ENCODE measurements around the gene MAP6D1. TPM values are rescaled to one million over a fixed set of nuclear protein-coding genes. Genes with fewer than 3 reads are reported as not detected.

Gene MAP6D1
- total and polyA plus RNA-seq, 12 donors = 0.94 to 4.5 (median 2.4) TPM; not detected in 1

- H3K4me1 ChIP-seq = no peaks in the 10 kb centered on the region
Observed at GRCh38 chr3:183837894-183838293, 12.5 kb upstream of the MAP6D1 start.

GRCh38 chr3:183837390-183837789 lies 12.0 kb upstream of the MAP6D1 start:
- WGBS, 2 donors = 91 to 94% methylated on average over 9 of the region's 9 CpGs
- intact Hi-C loops (cut with DNase I) = no loop called here

More at GRCh38 chr3:183837894-183838293, 12.5 kb upstream of the MAP6D1 start:
- H3K4me3 ChIP-seq = no peak overlapping the region
- WGBS, 2 donors = 97 to 98% methylated on average over 3 of the region's 3 CpGs
- peaks cover 0 to 98% (median 40%) of the 10 kb centered on the region in 9 donors for H3K36me3 ChIP-seq
- no peak for TF ChIP-seq CTCF (IDR thresholded peaks at IDR 0.05)
- H3K27me3 ChIP-seq = no peaks in the 10 kb centered on the region
- intact Hi-C loops (cut with DNase I) = no loop called here
- ATAC-seq (no peak), DNase-seq (no peak)
- no peak overlapping the region for H3K27ac ChIP-seq
- no peaks in the 10 kb centered on the region for H3K9me3 ChIP-seq

GRCh38 chr3:183833516-183833915 lies 8.1 kb upstream of the MAP6D1 start:
- Histone ChIP-seq H3K27me3 (no peaks in the 10 kb centered on the region), H3K9me3 (no peaks in the 10 kb centered on the region), H3K4me3 (no peak overlapping the region), H3K36me3 (peaks cover 0 to 96% (median 10%) of the 10 kb centered on the region in 9 donors), H3K27ac (no peak overlapping the region), H3K4me1 (peaks cover 0 to 5% (median 0%) of the 10 kb centered on the region in 9 donors)
- TF ChIP-seq CTCF (IDR thresholded peaks at IDR 0.05) = no peak
- no peak for ATAC-seq
- 95 to 96% methylated on average over 6 of the region's 6 CpGs for WGBS, 2 donors
- DNase-seq = no peak
- intact Hi-C loops (cut with DNase I) = no loop called here

More at GRCh38 chr3:183837390-183837789, 12.0 kb upstream of the MAP6D1 start:
- no peak for DNase-seq
- Histone ChIP-seq H3K4me1 (no peaks in the 10 kb centered on the region), H3K27ac (no peak overlapping the region), H3K36me3 (peaks cover 0 to 98% (median 40%) of the 10 kb centered on the region in 9 donors), H3K9me3 (no peaks in the 10 kb centered on the region), H3K27me3 (no peaks in the 10 kb centered on the region), H3K4me3 (no peak overlapping the region)
- no peak for ATAC-seq
- no peak for TF ChIP-seq CTCF (IDR thresholded peaks at IDR 0.05)

GRCh38 chr3:183830187-183830586 lies 4.8 kb upstream of the MAP6D1 start:
- intact Hi-C loops (cut with DNase I) = no loop called here
- DNase-seq = no peak
- H3K36me3 ChIP-seq = peaks cover 0 to 74% (median 10%) of the 10 kb centered on the region in 9 donors

More at GRCh38 chr3:183830187-183830586, 4.8 kb upstream of the MAP6D1 start:
- Histone ChIP-seq H3K27me3 (no peaks in the 10 kb centered on the region), H3K27ac (no peak overlapping the region), H3K9me3 (no peaks in the 10 kb centered on the region), H3K4me1 (peaks cover 0 to 23% (median 6%) of the 10 kb centered on the region in 9 donors), H3K4me3 (no peak overlapping the region)
- 95 to 96% methylated on average over 9 of the region's 9 CpGs for WGBS, 2 donors
- no peak for TF ChIP-seq CTCF (IDR thresholded peaks at IDR 0.05)
- no peak for ATAC-seq
